ENCODE measurements around the gene BAIAP2L1.

Gene BAIAP2L1

DNA sequence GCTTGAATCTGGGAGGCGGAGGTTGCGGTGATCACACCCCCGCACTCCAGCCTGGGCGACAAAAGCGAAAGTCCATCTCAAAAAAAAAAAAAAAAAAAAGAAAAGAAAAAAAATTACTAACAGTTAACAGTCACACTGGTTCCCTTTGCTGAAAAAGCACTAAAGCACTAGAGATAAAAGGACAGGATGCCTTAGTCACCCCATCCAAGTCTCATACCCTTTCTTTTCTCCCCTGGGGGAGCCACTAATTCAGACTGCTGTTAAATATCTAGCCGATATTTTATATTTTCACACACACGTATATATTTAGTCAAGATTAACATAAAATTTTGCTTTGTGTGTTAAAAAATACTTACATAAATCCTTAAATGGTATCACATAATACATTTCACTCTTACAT lies 25.2 kb downstream of the BAIAP2L1 start (continued):
- TF ChIP-seq ZNF174 (tag by site-specific recombination; IDR thresholded peaks at IDR 0.05) (no peak), ZNF10 (tag by site-specific recombination; IDR thresholded peaks at IDR 0.05) (no peak), ZNF37A (tag by site-specific recombination; IDR thresholded peaks at IDR 0.05) (no peak), ZNF600 (tag by site-specific recombination; IDR thresholded peaks at IDR 0.05) (no peak), ZNF266 (tag by site-specific recombination; IDR thresholded peaks at IDR 0.05; ENCODE audit: low read depth) (no peak), ZEB2 (tag by site-specific recombination; IDR thresholded peaks at IDR 0.05) (no peak), ZNF155 (tag by site-specific recombination; IDR thresholded peaks at IDR 0.05) (no peak), ZNF623 (tag by site-specific recombination; IDR thresholded peaks at IDR 0.05) (no peak), ZNF157 (tag by site-specific recombination; IDR thresholded peaks at IDR 0.05) (no peak)

GRCh38 chr7:98374285-98374680 lies 26.6 kb downstream of the BAIAP2L1 start:
- no peaks in the 10 kb centered on the region; a peak in 1 of 3 replicates for H3K36me3 ChIP-seq (ENCODE audit: control insufficient read depth in 2 of 2, insufficient read depth in 1 of 2, low read length in 2 of 2)
- H3K27ac ChIP-seq (ENCODE audit: extremely low read depth, low read depth, low read length): no peak overlapping the region
- CTCF ChIA-PET: interaction anchor here (0.6 to 0.7 kb wide), 2 partner anchors 24 to 351 kb away, joined by 3 read pairs; no protein-coding TSS in a partner anchor
- POLR2A ChIA-PET: no interaction called here
- H3K9me3 ChIP-seq (ENCODE audit: control insufficient read depth, insufficient read depth, low read depth, low read length): no peaks in the 10 kb centered on the region
- H3K4me1 ChIP-seq (ENCODE audit: control insufficient read depth, insufficient read depth, low read length): no peaks in the 10 kb centered on the region
- TF ChIP-seq ZNF280D (tag by site-specific recombination; IDR thresholded peaks at IDR 0.05): no peak
- no peak for TF ChIP-seq ZNF791 (tag by site-specific recombination; IDR thresholded peaks at IDR 0.05)
- TF ChIP-seq ZNF692 (tag by site-specific recombination; IDR thresholded peaks at IDR 0.05): no peak
- no peak for TF ChIP-seq ZNF16 (tag by site-specific recombination; IDR thresholded peaks at IDR 0.05; ENCODE audit: low read depth)
- TF ChIP-seq ZEB2 (tag by site-specific recombination; IDR thresholded peaks at IDR 0.05): no peak
- TF ChIP-seq ZNF561 (tag by site-specific recombination; IDR thresholded peaks at IDR 0.05; ENCODE audit: borderline replicate concordance): no peak
- no peak for TF ChIP-seq SCRT2 (tag by site-specific recombination; IDR thresholded peaks at IDR 0.05)
- no peak for TF ChIP-seq EGR2 (tag by site-specific recombination; IDR thresholded peaks at IDR 0.05; ENCODE audit: low read depth)
- TF ChIP-seq ZNF585B (tag by site-specific recombination; IDR thresholded peaks at IDR 0.05): no peak
- TF ChIP-seq ZNF707 (tag by site-specific recombination; IDR thresholded peaks at IDR 0.05): no peak
- TF ChIP-seq ZSCAN18 (tag by site-specific recombination; IDR thresholded peaks at IDR 0.05): no peak
- TF ChIP-seq ZXDB (tag by site-specific recombination; IDR thresholded peaks at IDR 0.05): no peak
- TF ChIP-seq IKZF3 (tag by site-specific recombination; IDR thresholded peaks at IDR 0.05): no peak
- TF ChIP-seq ZNF623 (tag by site-specific recombination; IDR thresholded peaks at IDR 0.05): no peak
- no peak for TF ChIP-seq ZNF629 (tag by site-specific recombination; IDR thresholded peaks at IDR 0.05)
- no peak for TF ChIP-seq ZBTB7A (tag by site-specific recombination; IDR thresholded peaks at IDR 0.05; ENCODE audit: low read depth)
- no peak for TF ChIP-seq ZNF138 (tag by site-specific recombination; IDR thresholded peaks at IDR 0.05; ENCODE audit: borderline replicate concordance)
- no peak for TF ChIP-seq ZNF37A (tag by site-specific recombination; IDR thresholded peaks at IDR 0.05)
- no peak for TF ChIP-seq ZFP3 (tag by site-specific recombination; IDR thresholded peaks at IDR 0.05; ENCODE audit: low read depth)
- H3K4me3 ChIP-seq (ENCODE audit: low read depth, low read length): no peak overlapping the region
